ENCODE data around the gene LCE6A.

LCE6A gene

DNA sequence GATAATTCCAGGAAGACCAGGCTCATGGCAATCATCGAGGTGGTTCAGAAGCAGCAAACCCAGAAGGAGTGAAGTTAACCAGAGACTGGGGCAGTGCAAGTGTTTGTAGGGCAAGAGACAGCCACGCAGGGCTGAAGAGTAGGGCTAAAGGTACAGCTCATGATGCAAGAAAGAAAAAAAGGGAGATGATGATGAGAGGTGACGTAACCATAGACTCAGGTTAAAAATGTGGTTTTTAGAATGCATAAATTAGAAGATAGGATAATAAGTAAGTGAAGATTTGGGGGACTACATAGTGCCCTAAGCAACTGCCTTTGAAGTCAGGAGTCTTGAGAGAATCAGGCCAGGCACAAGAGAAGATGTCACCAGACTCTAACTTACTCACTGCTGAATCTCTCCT, 17.5 kb downstream of the LCE6A start:
- DNase-seq (ENCODE audit: low read depth, low spot score), result no peak
- no peak for TF ChIP-seq ZNF274 (IDR thresholded peaks at IDR 0.05; ENCODE audit: low read depth, low read length)
- TF ChIP-seq YY1 (IDR thresholded peaks at IDR 0.05; ENCODE audit: insufficient read depth, insufficient read length), result no peak
- TF ChIP-seq SUZ12 (IDR thresholded peaks at IDR 0.05; ENCODE audit: extremely low read depth, insufficient read depth, insufficient read length), result no peak
- no peaks in the 10 kb centered on the region for H3K36me3 ChIP-seq (ENCODE audit: insufficient read depth, insufficient read length, low read length)
- no peak overlapping the region for H3K4me3 ChIP-seq (ENCODE audit: insufficient read length, low read depth)
- no peaks in the 10 kb centered on the region for H3K27me3 ChIP-seq (ENCODE audit: insufficient read depth, insufficient read length)
- H3K4me1 ChIP-seq (ENCODE audit: insufficient read depth, insufficient read length), result no peaks in the 10 kb centered on the region
- no peaks in the 10 kb centered on the region for H3K9me3 ChIP-seq (ENCODE audit: insufficient read depth, low read length)
- no peak overlapping the region for H3K9ac ChIP-seq (ENCODE audit: insufficient read length, low read depth)

DNA sequence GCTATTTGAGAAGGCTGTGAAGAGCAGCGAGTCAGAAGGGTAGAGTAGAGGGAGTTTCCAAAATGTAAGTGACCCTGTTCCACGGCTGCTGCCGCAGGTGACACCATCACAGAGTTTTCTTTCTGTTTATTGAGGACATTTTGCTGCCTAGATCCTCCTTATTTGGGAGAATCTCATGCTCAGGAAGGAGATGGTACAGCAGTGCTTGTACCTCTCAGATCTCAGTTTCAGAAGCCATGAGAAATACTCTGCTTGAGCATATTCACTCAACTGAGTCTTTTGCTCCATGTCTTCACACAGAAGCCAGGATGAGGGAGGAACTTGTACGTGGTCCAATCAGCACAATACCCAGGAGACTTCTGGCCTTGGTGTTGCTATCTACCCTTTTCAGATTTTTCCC, 18.7 kb downstream of the LCE6A start:
- H3K27me3 ChIP-seq (ENCODE audit: insufficient read depth, insufficient read length), result no peaks in the 10 kb centered on the region
- no peak for DNase-seq (ENCODE audit: low read depth, low spot score)
- H3K4me1 ChIP-seq (ENCODE audit: insufficient read depth, insufficient read length), result no peaks in the 10 kb centered on the region
- no peaks in the 10 kb centered on the region for H3K9me3 ChIP-seq (ENCODE audit: insufficient read depth, low read length)
- no peak overlapping the region for H3K9ac ChIP-seq (ENCODE audit: insufficient read length, low read depth)
- H3K36me3 ChIP-seq (ENCODE audit: insufficient read depth, insufficient read length, low read length), result no peaks in the 10 kb centered on the region
- no peak overlapping the region for H3K4me3 ChIP-seq (ENCODE audit: insufficient read length, low read depth)
- no peak for TF ChIP-seq SUZ12 (IDR thresholded peaks at IDR 0.05; ENCODE audit: extremely low read depth, insufficient read depth, insufficient read length)
- no peak for TF ChIP-seq ZNF274 (IDR thresholded peaks at IDR 0.05; ENCODE audit: low read depth, low read length)
- no peak for TF ChIP-seq YY1 (IDR thresholded peaks at IDR 0.05; ENCODE audit: insufficient read depth, insufficient read length)

DNA sequence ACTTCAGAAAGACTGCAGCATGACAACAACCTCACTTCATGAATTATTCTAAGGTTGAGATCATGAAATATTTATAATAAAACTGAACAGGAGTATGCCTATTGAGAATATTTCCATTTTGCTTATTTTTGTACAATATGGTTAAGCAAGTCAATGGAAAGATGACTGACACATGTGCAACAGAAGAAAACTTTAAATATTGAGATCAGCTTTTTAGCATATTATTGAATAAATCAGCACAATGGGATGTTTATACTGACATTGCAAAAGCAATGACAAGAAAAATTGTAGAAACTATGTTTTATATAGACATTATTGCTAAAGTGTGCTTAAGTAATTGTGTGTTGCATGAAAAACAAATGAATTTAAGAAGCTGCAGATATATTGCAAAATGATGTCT, 21.8 kb downstream of the LCE6A start:
- H3K36me3 ChIP-seq (ENCODE audit: insufficient read depth, insufficient read length, low read length), result no peaks in the 10 kb centered on the region
- no peak for DNase-seq (ENCODE audit: low read depth, low spot score)
- no peak overlapping the region for H3K9ac ChIP-seq (ENCODE audit: insufficient read length, low read depth)
- no peaks in the 10 kb centered on the region for H3K9me3 ChIP-seq (ENCODE audit: insufficient read depth, low read length)
- H3K4me3 ChIP-seq (ENCODE audit: insufficient read length, low read depth), result no peak overlapping the region
- H3K4me1 ChIP-seq (ENCODE audit: insufficient read depth, insufficient read length), result no peaks in the 10 kb centered on the region
- no peak for TF ChIP-seq SUZ12 (IDR thresholded peaks at IDR 0.05; ENCODE audit: extremely low read depth, insufficient read depth, insufficient read length)
- TF ChIP-seq ZNF274 (IDR thresholded peaks at IDR 0.05; ENCODE audit: low read depth, low read length), result no peak
- no peak for TF ChIP-seq YY1 (IDR thresholded peaks at IDR 0.05; ENCODE audit: insufficient read depth, insufficient read length)
- no peaks in the 10 kb centered on the region for H3K27me3 ChIP-seq (ENCODE audit: insufficient read depth, insufficient read length)

- Histone ChIP-seq H3K4me3 (ENCODE audit: insufficient read length, low read depth) (no peak overlapping the region), H3K9me3 (ENCODE audit: insufficient read depth, low read length) (no peaks in the 10 kb centered on the region), H3K9ac (ENCODE audit: insufficient read length, low read depth) (no peak overlapping the region), H3K27me3 (ENCODE audit: insufficient read depth, insufficient read length) (no peaks in the 10 kb centered on the region), H3K4me1 (ENCODE audit: insufficient read depth, insufficient read length) (no peaks in the 10 kb centered on the region), H3K36me3 (ENCODE audit: insufficient read depth, insufficient read length, low read length) (no peaks in the 10 kb centered on the region)
- no peak for DNase-seq (ENCODE audit: low read depth, low spot score)
- TF ChIP-seq SUZ12 (IDR thresholded peaks at IDR 0.05; ENCODE audit: extremely low read depth, insufficient read depth, insufficient read length) (no peak), YY1 (IDR thresholded peaks at IDR 0.05; ENCODE audit: insufficient read depth, insufficient read length) (no peak), ZNF274 (IDR thresholded peaks at IDR 0.05; ENCODE audit: low read depth, low read length) (no peak)
These were observed 23.7 kb downstream of the LCE6A start for GRCh38 chr1:152866321-152866720.

DNA sequence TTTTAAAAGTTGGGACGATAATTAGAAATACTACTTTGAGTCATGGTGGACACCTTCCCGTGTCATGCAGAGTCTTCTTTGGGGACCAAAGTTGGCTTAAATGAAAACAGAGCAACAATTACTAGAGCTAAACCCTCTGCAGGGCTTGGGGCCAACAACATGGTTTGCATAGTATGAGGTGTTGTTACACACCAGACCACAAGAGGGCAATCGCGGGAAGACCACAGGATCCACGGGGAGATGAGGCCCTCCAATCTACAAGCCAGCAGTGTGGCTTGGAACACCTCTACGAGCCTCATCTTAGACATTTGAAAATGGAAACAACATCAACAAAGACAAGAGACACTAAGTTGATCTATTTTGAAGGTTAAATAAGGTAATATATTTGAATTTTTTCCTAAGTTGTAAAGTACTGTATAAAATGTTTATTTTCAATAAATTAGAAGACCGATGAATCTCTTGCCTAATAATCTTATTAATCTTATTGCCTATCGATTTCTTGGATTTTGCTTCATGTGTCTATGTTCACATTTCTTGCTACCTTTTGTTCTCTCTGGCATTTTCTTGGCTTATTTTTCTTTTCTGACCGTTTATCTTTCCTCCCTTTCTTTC, 27.3 kb downstream of the LCE6A start:
- TF ChIP-seq ZNF274 (IDR thresholded peaks at IDR 0.05; ENCODE audit: low read depth, low read length) (no peak), SUZ12 (IDR thresholded peaks at IDR 0.05; ENCODE audit: extremely low read depth, insufficient read depth, insufficient read length) (no peak)
- Histone ChIP-seq H3K4me1 (ENCODE audit: insufficient read depth, insufficient read length) (no peaks in the 10 kb centered on the region), H3K4me3 (ENCODE audit: insufficient read length, low read depth) (no peak overlapping the region), H3K9me3 (ENCODE audit: insufficient read depth, low read length) (no peaks in the 10 kb centered on the region), H3K36me3 (ENCODE audit: insufficient read depth, insufficient read length, low read length) (no peaks in the 10 kb centered on the region), H3K9ac (ENCODE audit: insufficient read length, low read depth) (no peak overlapping the region), H3K27me3 (ENCODE audit: insufficient read depth, insufficient read length) (no peaks in the 10 kb centered on the region)
- peak; percentile 77 for DNase-seq (ENCODE audit: low read depth, low spot score)

GRCh38 chr1:152870831-152871730, 28.4 kb downstream of the LCE6A start:
- Histone ChIP-seq H3K9me3 (ENCODE audit: insufficient read depth, low read length) (no peaks in the 10 kb centered on the region), H3K36me3 (ENCODE audit: insufficient read depth, insufficient read length, low read length) (no peaks in the 10 kb centered on the region), H3K9ac (ENCODE audit: insufficient read length, low read depth) (no peak overlapping the region), H3K27me3 (ENCODE audit: insufficient read depth, insufficient read length) (no peaks in the 10 kb centered on the region), H3K4me3 (ENCODE audit: insufficient read length, low read depth) (no peak overlapping the region), H3K4me1 (ENCODE audit: insufficient read depth, insufficient read length) (no peaks in the 10 kb centered on the region)
- peak; percentile 68 for DNase-seq (ENCODE audit: low read depth, low spot score)
- no peak for TF ChIP-seq YY1 (IDR thresholded peaks at IDR 0.05; ENCODE audit: insufficient read depth, insufficient read length)
- no peak for TF ChIP-seq SUZ12 (IDR thresholded peaks at IDR 0.05; ENCODE audit: extremely low read depth, insufficient read depth, insufficient read length)
- TF ChIP-seq ZNF274 (IDR thresholded peaks at IDR 0.05; ENCODE audit: low read depth, low read length), result no peak

DNA sequence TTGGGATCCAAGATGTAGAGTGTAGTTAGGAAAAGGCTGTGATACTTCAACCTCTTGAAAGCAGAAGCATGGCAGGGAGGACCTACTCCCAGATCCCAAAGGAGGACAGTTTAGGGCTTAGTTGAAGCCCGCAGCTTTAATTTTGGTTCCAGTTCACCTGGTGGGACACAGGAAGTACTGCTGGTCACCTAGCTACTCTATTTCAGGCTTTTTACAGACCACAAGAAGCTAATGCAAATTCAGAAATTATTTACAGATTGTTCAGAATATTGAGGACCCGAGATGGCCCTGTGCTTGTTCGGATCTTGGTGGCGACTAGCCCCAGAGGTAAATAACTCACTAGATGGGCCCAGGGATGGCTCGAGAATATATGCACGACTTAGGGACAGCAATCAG, 29.1 kb downstream of the LCE6A start:
- H3K9ac ChIP-seq (ENCODE audit: insufficient read length, low read depth), result no peak overlapping the region
- H3K27me3 ChIP-seq (ENCODE audit: insufficient read depth, insufficient read length), result no peaks in the 10 kb centered on the region
- H3K36me3 ChIP-seq (ENCODE audit: insufficient read depth, insufficient read length, low read length), result no peaks in the 10 kb centered on the region
- H3K9me3 ChIP-seq (ENCODE audit: insufficient read depth, low read length), result no peaks in the 10 kb centered on the region
- H3K4me3 ChIP-seq (ENCODE audit: insufficient read length, low read depth), result no peak overlapping the region
- no peak for DNase-seq (ENCODE audit: low read depth, low spot score)
- no peaks in the 10 kb centered on the region for H3K4me1 ChIP-seq (ENCODE audit: insufficient read depth, insufficient read length)
- TF ChIP-seq YY1 (IDR thresholded peaks at IDR 0.05; ENCODE audit: insufficient read depth, insufficient read length), result no peak
- TF ChIP-seq SUZ12 (IDR thresholded peaks at IDR 0.05; ENCODE audit: extremely low read depth, insufficient read depth, insufficient read length), result no peak
- TF ChIP-seq ZNF274 (IDR thresholded peaks at IDR 0.05; ENCODE audit: low read depth, low read length), result no peak

All from NT2/D1 (cell line).